ENCODE measurements around the gene SUMF1.

The SUMF1 gene

DNA sequence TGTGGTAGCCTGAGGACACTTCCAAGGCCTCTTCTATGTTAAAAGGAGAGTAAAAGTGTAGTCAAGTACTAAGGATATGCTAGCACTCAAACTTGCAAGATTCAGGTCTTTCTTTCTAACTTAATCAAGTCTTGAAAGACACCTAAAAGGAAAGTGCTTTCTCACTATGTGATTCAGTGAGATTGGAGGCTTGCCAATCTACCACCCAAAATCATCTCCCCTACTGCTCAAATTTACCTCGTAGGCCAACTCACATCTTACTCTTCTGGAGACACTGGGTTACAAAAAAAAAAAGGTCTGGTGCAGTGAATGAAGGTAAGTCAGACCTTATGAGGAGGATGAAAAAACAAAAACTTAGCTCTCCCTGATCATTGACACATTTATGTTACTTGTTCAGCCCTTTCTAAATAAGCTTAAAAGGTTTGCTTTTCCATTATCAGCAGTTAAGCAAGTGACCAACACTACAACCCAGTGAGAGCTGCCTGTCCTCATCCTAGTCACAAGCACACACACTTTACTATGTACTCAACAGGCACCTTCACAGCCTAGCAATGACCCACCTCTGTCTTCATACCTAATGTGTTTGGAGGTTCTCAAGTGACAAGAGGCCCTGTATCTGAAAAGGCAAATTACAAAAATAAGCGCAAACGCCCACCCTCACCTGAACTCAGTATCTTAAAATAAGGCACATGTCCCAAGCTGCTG lies 19.6 kb downstream of the SUMF1 start:
- no peaks in the 10 kb centered on the region for H3K36me3 ChIP-seq (ENCODE audit: insufficient read depth, low read length)
- H3K9ac ChIP-seq (ENCODE audit: low read depth, low read length, poor library complexity, severe bottlenecking) = no peak overlapping the region
- no peaks in the 10 kb centered on the region for H3F3A ChIP-seq (ENCODE audit: low read depth)
- H4K20me1 ChIP-seq (ENCODE audit: insufficient read depth, low read length, poor library complexity, severe bottlenecking) = no peaks in the 10 kb centered on the region
- H2AFZ ChIP-seq (ENCODE audit: low read length) = no peak overlapping the region
- H3K4me1 ChIP-seq (ENCODE audit: insufficient read depth, low read length, poor library complexity, severe bottlenecking) = no peaks in the 10 kb centered on the region
- no peaks in the 10 kb centered on the region for H3K27me3 ChIP-seq (ENCODE audit: insufficient read depth, low read length, poor library complexity, severe bottlenecking)
- TF ChIP-seq EZH2phosphoT487 (IDR thresholded peaks at IDR 0.05; ENCODE audit: borderline replicate concordance) = no peak
- TF ChIP-seq, protein P1, sequence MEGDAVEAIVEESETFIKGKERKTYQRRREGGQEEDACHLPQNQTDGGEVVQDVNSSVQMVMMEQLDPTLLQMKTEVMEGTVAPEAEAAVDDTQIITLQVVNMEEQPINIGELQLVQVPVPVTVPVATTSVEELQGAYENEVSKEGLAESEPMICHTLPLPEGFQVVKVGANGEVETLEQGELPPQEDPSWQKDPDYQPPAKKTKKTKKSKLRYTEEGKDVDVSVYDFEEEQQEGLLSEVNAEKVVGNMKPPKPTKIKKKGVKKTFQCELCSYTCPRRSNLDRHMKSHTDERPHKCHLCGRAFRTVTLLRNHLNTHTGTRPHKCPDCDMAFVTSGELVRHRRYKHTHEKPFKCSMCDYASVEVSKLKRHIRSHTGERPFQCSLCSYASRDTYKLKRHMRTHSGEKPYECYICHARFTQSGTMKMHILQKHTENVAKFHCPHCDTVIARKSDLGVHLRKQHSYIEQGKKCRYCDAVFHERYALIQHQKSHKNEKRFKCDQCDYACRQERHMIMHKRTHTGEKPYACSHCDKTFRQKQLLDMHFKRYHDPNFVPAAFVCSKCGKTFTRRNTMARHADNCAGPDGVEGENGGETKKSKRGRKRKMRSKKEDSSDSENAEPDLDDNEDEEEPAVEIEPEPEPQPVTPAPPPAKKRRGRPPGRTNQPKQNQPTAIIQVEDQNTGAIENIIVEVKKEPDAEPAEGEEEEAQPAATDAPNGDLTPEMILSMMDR (conservative IDR thresholded peaks at IDR 0.05; ENCODE audit: low read length) = no peak
- no peaks in the 10 kb centered on the region for H3K9me2 ChIP-seq (replicated peaks; ENCODE audit: low read depth, low read length)
- no peaks in the 10 kb centered on the region for H3K9me3 ChIP-seq (ENCODE audit: insufficient read depth, low read depth, low read length)
- H3K4me3 ChIP-seq (ENCODE audit: low read length, poor library complexity, severe bottlenecking) = no peak overlapping the region
- H3K4me2 ChIP-seq (ENCODE audit: low read depth, low read length, poor library complexity, severe bottlenecking) = no peak overlapping the region
- H3K79me2 ChIP-seq (ENCODE audit: insufficient read depth, low read length) = no peaks in the 10 kb centered on the region

DNA sequence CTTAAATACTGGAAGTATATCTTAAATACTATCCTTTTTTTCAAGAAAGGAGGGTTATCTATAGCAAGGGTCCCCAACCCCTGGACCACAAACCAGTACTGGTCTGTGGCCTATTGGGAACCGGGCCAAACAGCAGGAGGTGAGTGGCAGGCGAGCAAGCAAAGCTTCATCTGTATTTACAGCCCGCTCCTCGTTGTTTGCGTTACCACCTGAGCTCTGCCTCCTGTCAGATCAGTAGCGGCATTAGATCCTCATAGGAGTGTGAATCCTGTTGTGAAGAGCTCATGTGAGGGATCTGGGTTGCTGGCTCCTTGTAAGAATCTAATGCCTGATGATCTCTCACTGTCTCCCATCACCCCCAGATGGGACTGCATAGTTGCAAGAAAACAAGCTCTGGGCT lies 26.1 kb downstream of the SUMF1 start:
- H3K4me1 ChIP-seq (ENCODE audit: insufficient read depth, low read length, poor library complexity, severe bottlenecking) = no peaks in the 10 kb centered on the region
- no peak overlapping the region for H3K4me3 ChIP-seq (ENCODE audit: low read length, poor library complexity, severe bottlenecking)
- H3K9ac ChIP-seq (ENCODE audit: low read depth, low read length, poor library complexity, severe bottlenecking) = no peak overlapping the region
- no peaks in the 10 kb centered on the region for H4K20me1 ChIP-seq (ENCODE audit: insufficient read depth, low read length, poor library complexity, severe bottlenecking)
- no peak for TF ChIP-seq EZH2phosphoT487 (IDR thresholded peaks at IDR 0.05; ENCODE audit: borderline replicate concordance)
- TF ChIP-seq, protein P1 (conservative IDR thresholded peaks at IDR 0.05; ENCODE audit: low read length) = no peak
- no peaks in the 10 kb centered on the region for H3K27me3 ChIP-seq (ENCODE audit: insufficient read depth, low read length, poor library complexity, severe bottlenecking)
- no peaks in the 10 kb centered on the region for H3F3A ChIP-seq (ENCODE audit: low read depth)
- no peaks in the 10 kb centered on the region for H3K9me3 ChIP-seq (ENCODE audit: insufficient read depth, low read depth, low read length)
- H3K9me2 ChIP-seq (replicated peaks; ENCODE audit: low read depth, low read length) = no peaks in the 10 kb centered on the region
- H3K79me2 ChIP-seq (ENCODE audit: insufficient read depth, low read length) = no peaks in the 10 kb centered on the region
- H3K4me2 ChIP-seq (ENCODE audit: low read depth, low read length, poor library complexity, severe bottlenecking) = no peak overlapping the region
- no peaks in the 10 kb centered on the region for H3K36me3 ChIP-seq (ENCODE audit: insufficient read depth, low read length)
- H2AFZ ChIP-seq (ENCODE audit: low read length) = no peak overlapping the region

DNA sequence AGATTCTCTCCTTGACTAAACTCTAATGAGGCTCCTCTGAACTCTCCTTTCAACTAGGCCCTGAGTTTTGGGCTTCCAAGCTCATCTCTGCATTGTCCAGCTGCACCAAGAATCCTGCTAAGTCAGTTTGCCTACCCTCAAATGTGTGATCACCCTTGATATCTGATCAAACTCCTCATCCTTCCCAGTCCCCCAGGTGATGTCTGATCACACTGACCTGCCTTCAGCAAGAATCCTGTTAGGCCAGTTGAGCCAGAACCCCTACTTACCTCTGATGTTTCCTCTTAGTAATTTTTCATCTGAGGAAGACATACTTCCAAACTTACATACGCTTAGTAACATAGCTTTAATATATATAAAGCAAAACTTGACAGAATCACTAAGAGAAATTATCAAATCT lies 28.8 kb downstream of the SUMF1 start:
- Histone ChIP-seq H4K20me1 (ENCODE audit: insufficient read depth, low read length, poor library complexity, severe bottlenecking) (no peaks in the 10 kb centered on the region), H3K4me2 (ENCODE audit: low read depth, low read length, poor library complexity, severe bottlenecking) (no peak overlapping the region), H3K4me1 (ENCODE audit: insufficient read depth, low read length, poor library complexity, severe bottlenecking) (no peaks in the 10 kb centered on the region), H3F3A (ENCODE audit: low read depth) (no peaks in the 10 kb centered on the region), H3K79me2 (ENCODE audit: insufficient read depth, low read length) (no peaks in the 10 kb centered on the region), H3K36me3 (ENCODE audit: insufficient read depth, low read length) (no peaks in the 10 kb centered on the region), H3K9me2 (replicated peaks; ENCODE audit: low read depth, low read length) (no peaks in the 10 kb centered on the region), H2AFZ (ENCODE audit: low read length) (no peak overlapping the region), H3K9me3 (ENCODE audit: insufficient read depth, low read depth, low read length) (no peaks in the 10 kb centered on the region), H3K27me3 (ENCODE audit: insufficient read depth, low read length, poor library complexity, severe bottlenecking) (no peaks in the 10 kb centered on the region), H3K9ac (ENCODE audit: low read depth, low read length, poor library complexity, severe bottlenecking) (no peak overlapping the region), H3K4me3 (ENCODE audit: low read length, poor library complexity, severe bottlenecking) (no peak overlapping the region)
- no peak for TF ChIP-seq EZH2phosphoT487 (IDR thresholded peaks at IDR 0.05; ENCODE audit: borderline replicate concordance)
- TF ChIP-seq, protein P1 (conservative IDR thresholded peaks at IDR 0.05; ENCODE audit: low read length) = no peak
